ENCODE data around the gene FOXO1. TPM values are rescaled to one million over a fixed set of nuclear protein-coding genes. Genes with fewer than 3 reads are reported as not detected.

FOXO1 gene
- total RNA-seq, 1 experiment from 2014 or later = 6.2 TPM

GRCh38 chr13:40580566-40581276 is 85.7 kb downstream of the FOXO1 start:
- DNase-seq (ENCODE audit: low read depth) = no peak

- no peak for DNase-seq (ENCODE audit: low read depth)
These were observed 86.9 kb downstream of the FOXO1 start for GRCh38 chr13:40579535-40579934.

GRCh38 chr13:40578055-40578454 is 88.4 kb downstream of the FOXO1 start:
- no peak for DNase-seq (ENCODE audit: low read depth)

GRCh38 chr13:40576369-40576768 is 90.1 kb downstream of the FOXO1 start:
- DNase-seq (ENCODE audit: low read depth) = no peak

- no peak for DNase-seq (ENCODE audit: low read depth)
These were observed 93.5 kb downstream of the FOXO1 start for GRCh38 chr13:40572961-40573360.

- DNase-seq (ENCODE audit: low read depth) = no peak
These were observed 95.0 kb downstream of the FOXO1 start for GRCh38 chr13:40571338-40571963.

- DNase-seq (ENCODE audit: low read depth) = no peak
These were observed 95.5 kb downstream of the FOXO1 start for GRCh38 chr13:40570930-40571329.

GRCh38 chr13:40569024-40569350 is 97.5 kb downstream of the FOXO1 start:
- DNase-seq (ENCODE audit: low read depth) = no peak

- DNase-seq (ENCODE audit: low read depth) = no peak
These were observed 98.0 kb downstream of the FOXO1 start for GRCh38 chr13:40568246-40569023.

GRCh38 chr13:40566811-40567210 is 99.6 kb downstream of the FOXO1 start:
- no peak for DNase-seq (ENCODE audit: low read depth)

- DNase-seq (ENCODE audit: low read depth) = no peak
These were observed 100.9 kb downstream of the FOXO1 start for GRCh38 chr13:40565282-40566148.

GRCh38 chr13:40564342-40565001 is 102.0 kb downstream of the FOXO1 start:
- DNase-seq (ENCODE audit: low read depth) = no peak

GRCh38 chr13:40563350-40564125 is 102.9 kb downstream of the FOXO1 start:
- DNase-seq (ENCODE audit: low read depth) = no peak

- DNase-seq (ENCODE audit: low read depth) = peak; percentile 88
These were observed 103.5 kb downstream of the FOXO1 start for GRCh38 chr13:40562975-40563349.

GRCh38 chr13:40559915-40560314 is 106.5 kb downstream of the FOXO1 start:
- DNase-seq (ENCODE audit: low read depth) = no peak

- no peak for DNase-seq (ENCODE audit: low read depth)
These were observed 107.8 kb downstream of the FOXO1 start for GRCh38 chr13:40558656-40559055.

GRCh38 chr13:40556453-40556852 is 110.0 kb downstream of the FOXO1 start:
- no peak for DNase-seq (ENCODE audit: low read depth)

- no peak for DNase-seq (ENCODE audit: low read depth)
These were observed 113.1 kb downstream of the FOXO1 start for GRCh38 chr13:40553356-40553755.

- no peak for DNase-seq (ENCODE audit: low read depth)
These were observed 113.5 kb downstream of the FOXO1 start for GRCh38 chr13:40552895-40553294.

GRCh38 chr13:40550130-40550529 is 116.3 kb downstream of the FOXO1 start:
- peak; percentile 46 for DNase-seq (ENCODE audit: low read depth)

Data from LHCN-M2 (cell line).